Natural killer cell treated with Interleukin-12 subunit alpha and Interleukin-12 subunit beta and Interleukin-15 and Interleukin-18, amount 100 ng/mL, for 72 hours (primary cell): ENCODE results near the gene CTNNBL1. TPM values are rescaled to one million over a fixed set of nuclear protein-coding genes. Genes with fewer than 3 reads are reported as not detected.

Source experiments
- ATAC-seq, 2 donors: fragments of 150-1000 bp; cut with Tn5 transposase in 1 of 2; sonication (Bioruptor Pico), chemical (Tn5 transposase) in 1 of 2; 2 replicates each; pipeline ENCODE4 v1.10.0; 2021
- DNase-seq: peaks from one replicate; pipeline ENCODE4 v3.0.0; 2022; ENCODE audit warnings: low spot score
- H3K27ac Mint-ChIP-seq, 2 donors: 1 replicate in 1 of 2; 2 replicates in 1 of 2; pipeline ENCODE4 v1.8.0; 2022; ENCODE audit warnings: mixed read lengths in 2 of 2, mild to moderate bottlenecking in 1 of 2, moderate library complexity in 1 of 2
- H3K27me3 Mint-ChIP-seq, 2 donors: 1 replicate in 1 of 2; 2 replicates in 1 of 2; pipeline ENCODE4 v1.8.0; 2022; ENCODE audit warnings: mixed read lengths in 2 of 2
- H3K36me3 Mint-ChIP-seq: one replicate; pipeline ENCODE4 v1.8.0; 2022; ENCODE audit warnings: mixed read lengths
- H3K4me1 Mint-ChIP-seq, 2 donors: 1 replicate in 1 of 2; 2 replicates in 1 of 2; pipeline ENCODE4 v1.8.0; 2022; ENCODE audit warnings: low read depth in 2 of 2, mixed read lengths in 2 of 2, mild to moderate bottlenecking in 1 of 2
- H3K4me3 Mint-ChIP-seq: one replicate; pipeline ENCODE4 v1.8.0; 2022; ENCODE audit warnings: mixed read lengths
- H3K9me3 Mint-ChIP-seq: 2 replicates; pipeline ENCODE4 v1.8.0; 2022; ENCODE audit warnings: mixed read lengths
- total RNA-seq, 2 donors: library from RNA; stranded (reverse); gene quantifications; one replicate each; pipeline ENCODE4 v1.2.3, GENCODE V29; 2022

The CTNNBL1 gene
- total RNA-seq, 2 donors from 2014 or later = 80.9 to 95.9 TPM

GRCh38 chr20:37879843-37880242, 186.0 kb downstream of the CTNNBL1 start:
- peaks cover 0 to 4% of the 10 kb centered on the region in 2 donors for H3K4me1 Mint-ChIP-seq
- H3K9me3 Mint-ChIP-seq = no peaks in the 10 kb centered on the region
- no peak overlapping the region for H3K27ac Mint-ChIP-seq
- DNase-seq (no peak), ATAC-seq (no peak)
- no peak overlapping the region for H3K4me3 Mint-ChIP-seq
- H3K36me3 Mint-ChIP-seq = no peaks in the 10 kb centered on the region
- H3K27me3 Mint-ChIP-seq = no peaks in the 10 kb centered on the region

- Mint-ChIP-seq H3K36me3 (no peaks in the 10 kb centered on the region), H3K4me3 (no peak overlapping the region), H3K4me1 (peaks cover 0 to 4% of the 10 kb centered on the region in 2 donors), H3K27me3 (no peaks in the 10 kb centered on the region), H3K27ac (no peak overlapping the region), H3K9me3 (no peaks in the 10 kb centered on the region)
- DNase-seq = peak; percentile 25
- no peak for ATAC-seq
Measured at GRCh38 chr20:37880726-37881591, 187.1 kb downstream of the CTNNBL1 start.

GRCh38 chr20:37881601-37882343, 187.9 kb downstream of the CTNNBL1 start:
- no peak overlapping the region for H3K27ac Mint-ChIP-seq
- DNase-seq (no peak), ATAC-seq (no peak)
- no peaks in the 10 kb centered on the region for H3K36me3 Mint-ChIP-seq
- no peaks in the 10 kb centered on the region for H3K4me1 Mint-ChIP-seq
- no peaks in the 10 kb centered on the region for H3K9me3 Mint-ChIP-seq
- H3K4me3 Mint-ChIP-seq = no peak overlapping the region
- no peaks in the 10 kb centered on the region for H3K27me3 Mint-ChIP-seq

- ATAC-seq = no peak
- no peak for DNase-seq
- H3K9me3 Mint-ChIP-seq = no peaks in the 10 kb centered on the region
- H3K27me3 Mint-ChIP-seq = no peaks in the 10 kb centered on the region
- no peaks in the 10 kb centered on the region for H3K4me1 Mint-ChIP-seq
- no peak overlapping the region for H3K4me3 Mint-ChIP-seq
- no peak overlapping the region for H3K27ac Mint-ChIP-seq
- no peaks in the 10 kb centered on the region for H3K36me3 Mint-ChIP-seq
Measured at GRCh38 chr20:37882961-37883712, 189.3 kb downstream of the CTNNBL1 start.

GRCh38 chr20:37885042-37885441, 191.2 kb downstream of the CTNNBL1 start:
- ATAC-seq (no peak), DNase-seq (no peak)
- no peak overlapping the region for H3K4me3 Mint-ChIP-seq
- no peaks in the 10 kb centered on the region for H3K36me3 Mint-ChIP-seq
- H3K9me3 Mint-ChIP-seq = no peaks in the 10 kb centered on the region
- no peaks in the 10 kb centered on the region for H3K27me3 Mint-ChIP-seq
- H3K4me1 Mint-ChIP-seq = no peaks in the 10 kb centered on the region
- no peak overlapping the region for H3K27ac Mint-ChIP-seq

GRCh38 chr20:37885593-37886503, 192.0 kb downstream of the CTNNBL1 start:
- Mint-ChIP-seq H3K27me3 (no peaks in the 10 kb centered on the region), H3K4me1 (no peaks in the 10 kb centered on the region)
- DNase-seq = no peak

GRCh38 chr20:37886851-37887297, 193.0 kb downstream of the CTNNBL1 start:
- no peak for DNase-seq
- Mint-ChIP-seq H3K4me3 (no peak overlapping the region), H3K4me1 (no peaks in the 10 kb centered on the region), H3K36me3 (no peaks in the 10 kb centered on the region), H3K27me3 (no peaks in the 10 kb centered on the region), H3K27ac (no peak overlapping the region), H3K9me3 (no peaks in the 10 kb centered on the region)
- no peak for ATAC-seq

More at GRCh38 chr20:37885593-37886503, 192.0 kb downstream of the CTNNBL1 start:
- Mint-ChIP-seq H3K9me3 (no peaks in the 10 kb centered on the region), H3K36me3 (no peaks in the 10 kb centered on the region), H3K4me3 (no peak overlapping the region), H3K27ac (no peak overlapping the region)
- no peak for ATAC-seq

GRCh38 chr20:37888641-37889040, 194.8 kb downstream of the CTNNBL1 start:
- Mint-ChIP-seq H3K4me1 (no peaks in the 10 kb centered on the region), H3K9me3 (no peaks in the 10 kb centered on the region), H3K27ac (no peak overlapping the region), H3K4me3 (no peak overlapping the region), H3K27me3 (no peaks in the 10 kb centered on the region), H3K36me3 (no peaks in the 10 kb centered on the region)
- ATAC-seq (no peak), DNase-seq (no peak)

GRCh38 chr20:37890108-37890507, 196.3 kb downstream of the CTNNBL1 start:
- Mint-ChIP-seq H3K4me3 (no peak overlapping the region), H3K4me1 (no peaks in the 10 kb centered on the region), H3K27ac (no peak overlapping the region), H3K27me3 (no peaks in the 10 kb centered on the region), H3K9me3 (no peaks in the 10 kb centered on the region), H3K36me3 (no peaks in the 10 kb centered on the region)
- no peak for ATAC-seq
- no peak for DNase-seq

GRCh38 chr20:37890643-37891042, 196.8 kb downstream of the CTNNBL1 start:
- H3K9me3 Mint-ChIP-seq = no peaks in the 10 kb centered on the region
- no peaks in the 10 kb centered on the region for H3K36me3 Mint-ChIP-seq
- no peak overlapping the region for H3K4me3 Mint-ChIP-seq
- no peak overlapping the region for H3K27ac Mint-ChIP-seq
- ATAC-seq (no peak), DNase-seq (no peak)
- H3K4me1 Mint-ChIP-seq = no peaks in the 10 kb centered on the region
- no peaks in the 10 kb centered on the region for H3K27me3 Mint-ChIP-seq

GRCh38 chr20:37892001-37892400, 198.2 kb downstream of the CTNNBL1 start:
- no peaks in the 10 kb centered on the region for H3K9me3 Mint-ChIP-seq
- H3K36me3 Mint-ChIP-seq = no peaks in the 10 kb centered on the region
- DNase-seq = no peak
- H3K27ac Mint-ChIP-seq = no peak overlapping the region
- H3K27me3 Mint-ChIP-seq = no peaks in the 10 kb centered on the region
- H3K4me1 Mint-ChIP-seq = no peaks in the 10 kb centered on the region
- no peak for ATAC-seq
- no peak overlapping the region for H3K4me3 Mint-ChIP-seq

GRCh38 chr20:37893566-37894241, 199.9 kb downstream of the CTNNBL1 start:
- Mint-ChIP-seq H3K4me3 (no peak overlapping the region), H3K36me3 (no peaks in the 10 kb centered on the region), H3K27me3 (peaks cover 0 to 3% of the 10 kb centered on the region in 2 donors), H3K4me1 (no peaks in the 10 kb centered on the region), H3K27ac (no peak overlapping the region), H3K9me3 (no peaks in the 10 kb centered on the region)
- ATAC-seq (no peak), DNase-seq (no peak)
